Heart left ventricle (tissue), 13 donors: ENCODE results near the gene C6orf136.

ENCODE experiments used
- CTCF ChIP-seq, 12 donors: fragments of 200-600 bp; sonication (generic) in 4 of 12; IDR thresholded peaks; one replicate each; pipeline versions ENCODE4 v1.5.0 to v1.8.0; 2018 to 2022; ENCODE audit warnings: antibody characterized with exemption in 12 of 12, mild to moderate bottlenecking in 5 of 12
- POLR2A ChIP-seq, 2 donors: fragments of 450-650 bp; IDR thresholded peaks; one replicate each; pipeline ENCODE4 v1.6.1; 2017; ENCODE audit warnings: antibody characterized with exemption in 2 of 2, mild to moderate bottlenecking in 2 of 2, moderate library complexity in 2 of 2
- donor health status: ischemic (EF 13 %, LVEDD 7.1; RV severe dilation, severe dysfunction).
- donor health status: DM: no; HTN: yes; CAD: no.
- donor health status: DM: no; HTN: no; CAD: no.
- donor health status: ischemic (EF 25% LVEDD 6.9; RV normal size, moderate dysfunction).
- donor health status: ischemic (EF 25% LVEDD 5.7; RV mildly dilated, moderate dysfunction).
- donor health status: ischemic (EF 35%, LVEDD 5.7; RV mildly dilated, moderate dysfunction).
- donor health status: nonischemic (EF 11% LVEDD 7.7; RV severe dilation, severe dysfunction).
- donor health status: DM: yes; HTN: yes; CAD: no.
- donor health status: PGD.
- donor health status: ischemic (EF 29% LVEDD 5.4; RV normal size, mild dysfunction).
- donor health status: nonischemic (EF 23%, LVEDD 6.1; RV moderate dilation, normal function).

GRCh38 chr6:30601436-30601814 lies 45.5 kb upstream of the C6orf136 start:
- TF ChIP-seq CTCF (IDR thresholded peaks at IDR 0.05) (no peak), POLR2A (IDR thresholded peaks at IDR 0.05) (no peak)
